ENCODE results near the gene KCNQ1. TPM values are rescaled to one million over a fixed set of nuclear protein-coding genes. Genes with fewer than 3 reads are reported as not detected.

KCNQ1 gene
- total and polyA plus RNA-seq, 2 of the 13 experiments (the other 11 are each of a cell fraction or from before 2014, with no cell fraction given) = 0.02 to 0.08 TPM

DNA sequence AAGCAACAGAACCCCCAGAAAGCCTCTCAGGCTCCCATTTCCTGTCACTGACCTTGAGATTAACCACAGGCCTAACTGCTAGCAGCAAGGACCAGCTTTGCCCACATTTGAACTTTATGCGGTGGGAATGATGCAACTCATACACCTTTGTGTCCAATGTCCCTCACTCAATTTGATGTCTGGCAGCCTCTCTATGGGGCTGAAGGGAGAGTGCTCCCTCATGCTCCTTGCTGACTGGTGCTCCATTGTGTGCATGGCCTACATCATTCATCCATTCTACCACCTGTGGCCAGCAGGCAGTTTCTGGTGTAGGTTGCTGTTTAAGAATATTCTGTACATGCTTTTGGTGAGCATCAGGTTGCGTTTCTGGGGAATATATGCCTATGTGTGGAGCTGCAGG lies 223.1 kb downstream of the KCNQ1 start:
- Histone ChIP-seq H4K20me1 (ENCODE audit: insufficient read depth, low read length) (peaks cover 99% of the 10 kb centered on the region), H3K9ac (ENCODE audit: insufficient read depth, low read depth, low read length) (no peak overlapping the region), H3K4me1 (ENCODE audit: insufficient read depth, low read length) (peaks cover 97% of the 10 kb centered on the region), H3K36me3 (replicated peaks in 1 of 2; ENCODE audit: control insufficient read depth in 1 of 2, insufficient read depth in 2 of 2, low read length in 2 of 2) (peaks cover 34 to 96% of the 10 kb centered on the region in 2 experiments), H3K79me2 (ENCODE audit: insufficient read depth, low read length) (peaks cover 82% of the 10 kb centered on the region), H2AFZ (ENCODE audit: low read length) (no peak overlapping the region), H3K27me3 (ENCODE audit: control insufficient read depth in 1 of 2, insufficient read depth in 2 of 2, low read length in 2 of 2) (no peaks in the 10 kb centered on the region), H3K27ac (ENCODE audit: extremely low read length, insufficient read depth, low read length) (no peak overlapping the region), H3K9me3 (ENCODE audit: low read length) (no peaks in the 10 kb centered on the region), H3K4me2 (ENCODE audit: low read depth, low read length) (no peak overlapping the region), H3K4me3 (replicated peaks in 1 of 3; ENCODE audit: insufficient read depth in 1 of 3, low read depth in 2 of 3, low read length in 3 of 3) (no peak overlapping the region)
- BruUV-seq (replicated peaks) = no TSS peak
- DNase-seq (ENCODE audit: low spot score) (peak; percentile 38), ATAC-seq (no peak), FAIRE-seq (no peak)
- 60% methylated on average over 2 of the region's 2 CpGs for WGBS (ENCODE audit: low lambda C conversion rate)
- CTCF ChIA-PET (ENCODE audit: low intra/inter-chr PET ratio, low total read pairs) = no interaction called here
- in situ Hi-C loops (cut with HindIII; ENCODE audit: extremely low pct_ligation_motif_present, low pct_unique_long_range_greater_than_20kb) = loop anchor here (10.0 kb wide), 1 partner anchor 133 kb away; no protein-coding TSS in a partner anchor
- POLR2A ChIA-PET = interaction anchor here (1.0 to 1.2 kb wide), 2 partner anchors 17 to 73 kb away, joined by 3 to 5 read pairs; no protein-coding TSS in a partner anchor
- intact Hi-C loops (cut with micrococcal nuclease; ENCODE audit: unreplicated experiment) = no loop called here
- TF ChIP-seq POLR2G (IDR thresholded peaks at IDR 0.05; ENCODE audit: low read depth, low read length) (peak; percentile 73), POLR2AphosphoS5 (IDR thresholded peaks at IDR 0.05; ENCODE audit: low read depth, low read length) (peak; percentile 56; the same call in 1 of the 2 replicates), SOX6 (IDR thresholded peaks at IDR 0.05) (no peak), SOX6 (CRISPR knock-in tag; IDR thresholded peaks at IDR 0.05) (peak; percentile 38; the same call in 1 of the 2 replicates), ATF4 (CRISPR knock-in tag; IDR thresholded peaks at IDR 0.05) (peak in 1 of 2 experiments; percentile 84; a peak in 2 of 4 replicates), HNF1B (CRISPR knock-in tag; IDR thresholded peaks at IDR 0.05) (no peak), GATAD2A (CRISPR knock-in tag; IDR thresholded peaks at IDR 0.05) (peak; percentile 61), ZNF558 (CRISPR knock-in tag; IDR thresholded peaks at IDR 0.05; ENCODE audit: borderline replicate concordance) (no peak), ZNF282 (IDR thresholded peaks at IDR 0.05; ENCODE audit: partially characterized antibody) (no peak), RBM22 (optimal IDR thresholded peaks at IDR 0.05; ENCODE audit: low read length) (peak; percentile 99), POLR2A (IDR thresholded peaks at IDR 0.05; ENCODE audit: insufficient read depth in 1 of 2, low read depth in 2 of 2, low read length in 2 of 2) (peak in 1 of 2 experiments; percentile 42; a peak in 2 of 4 replicates), ATF3 (CRISPR knock-in tag; IDR thresholded peaks at IDR 0.05) (peak; percentile 59; the same call in 1 of the 2 replicates), RAD51 (IDR thresholded peaks at IDR 0.05; ENCODE audit: borderline replicate concordance) (no peak), ZNF263 (CRISPR knock-in tag; IDR thresholded peaks at IDR 0.05) (peak; percentile 99), CEBPG (CRISPR knock-in tag; IDR thresholded peaks at IDR 0.05) (peak; percentile 81), RBFOX2 (IDR thresholded peaks at IDR 0.05; ENCODE audit: low read depth, low read length) (0 out of 2 replicates have a peak, but pooled peaks have one; percentile 30), ATF7 (IDR thresholded peaks at IDR 0.05) (0 out of 2 replicates have a peak, but pooled peaks have one; percentile 4), ATF7 (CRISPR knock-in tag; IDR thresholded peaks at IDR 0.05) (no peak), NCOA5 (CRISPR knock-in tag; IDR thresholded peaks at IDR 0.05) (0 out of 2 replicates have a peak, but pooled peaks have one; percentile 65), PAF1 (CRISPR knock-in tag; IDR thresholded peaks at IDR 0.05) (no peak), ZSCAN9 (CRISPR knock-in tag; IDR thresholded peaks at IDR 0.05; ENCODE audit: borderline replicate concordance) (no peak), ZMAT3 (CRISPR knock-in tag; conservative IDR thresholded peaks at IDR 0.05) (no peak)
- TF ChIP-seq, protein P1, sequence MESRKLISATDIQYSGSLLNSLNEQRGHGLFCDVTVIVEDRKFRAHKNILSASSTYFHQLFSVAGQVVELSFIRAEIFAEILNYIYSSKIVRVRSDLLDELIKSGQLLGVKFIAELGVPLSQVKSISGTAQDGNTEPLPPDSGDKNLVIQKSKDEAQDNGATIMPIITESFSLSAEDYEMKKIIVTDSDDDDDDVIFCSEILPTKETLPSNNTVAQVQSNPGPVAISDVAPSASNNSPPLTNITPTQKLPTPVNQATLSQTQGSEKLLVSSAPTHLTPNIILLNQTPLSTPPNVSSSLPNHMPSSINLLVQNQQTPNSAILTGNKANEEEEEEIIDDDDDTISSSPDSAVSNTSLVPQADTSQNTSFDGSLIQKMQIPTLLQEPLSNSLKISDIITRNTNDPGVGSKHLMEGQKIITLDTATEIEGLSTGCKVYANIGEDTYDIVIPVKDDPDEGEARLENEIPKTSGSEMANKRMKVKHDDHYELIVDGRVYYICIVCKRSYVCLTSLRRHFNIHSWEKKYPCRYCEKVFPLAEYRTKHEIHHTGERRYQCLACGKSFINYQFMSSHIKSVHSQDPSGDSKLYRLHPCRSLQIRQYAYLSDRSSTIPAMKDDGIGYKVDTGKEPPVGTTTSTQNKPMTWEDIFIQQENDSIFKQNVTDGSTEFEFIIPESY (CRISPR knock-in tag; IDR thresholded peaks at IDR 0.05) = 0 out of 2 replicates have a peak, but pooled peaks have one; percentile 17

Data from HepG2 (cell line).